Smooth muscle cell (in vitro differentiated cells): ENCODE measurements around the gene NAGS. TPM values are rescaled to one million over a fixed set of nuclear protein-coding genes. Genes with fewer than 3 reads are reported as not detected.

Source experiments
- DNase-seq: peaks from one replicate; lab custom pipeline; 2025; ENCODE audit not compliant: unreplicated experiment; lab: John Stamatoyannopoulos, UW
- H2AFZ ChIP-seq: fragments of 200-600 bp; sonication (generic); 2 replicates; pipeline ENCODE4 v1.6.0; 2016; ENCODE audit warnings: antibody characterized with exemption, low read depth, mild to moderate bottlenecking
- H3F3A ChIP-seq: fragments of 200-600 bp; sonication (generic); 2 replicates; pipeline ENCODE4 v1.6.0; 2017; ENCODE audit warnings: antibody characterized with exemption, low read depth
- H3K27ac ChIP-seq: fragments of 200-600 bp; sonication (generic); 2 replicates; pipeline ENCODE4 v1.5.1; 2016; ENCODE audit warnings: low read depth, mild to moderate bottlenecking
- H3K27me3 ChIP-seq: fragments of 200-600 bp; sonication (generic); 2 replicates; pipeline ENCODE4 v1.6.1; 2016; ENCODE audit warnings: low read depth, mild to moderate bottlenecking
- H3K36me3 ChIP-seq: fragments of 200-600 bp; sonication (generic); 2 replicates; pipeline ENCODE4 v1.5.1; 2016; ENCODE audit warnings: low read depth
- H3K4me1 ChIP-seq: fragments of 200-600 bp; sonication (generic); 2 replicates; pipeline ENCODE4 v1.5.1; 2016; ENCODE audit warnings: low read depth
- H3K4me2 ChIP-seq: fragments of 200-600 bp; sonication (generic); 2 replicates; pipeline ENCODE4 v1.6.0; 2016; ENCODE audit warnings: mild to moderate bottlenecking
- H3K4me3 ChIP-seq: fragments of 200-600 bp; sonication (generic); 2 replicates; pipeline ENCODE4 v1.5.1; 2016; ENCODE audit warnings: mild to moderate bottlenecking
- H3K79me2 ChIP-seq: fragments of 200-600 bp; sonication (generic); 2 replicates; pipeline ENCODE4 v1.6.0; 2016; ENCODE audit warnings: low read depth, mild to moderate bottlenecking
- H3K9ac ChIP-seq: fragments of 200-600 bp; sonication (generic); 2 replicates; pipeline ENCODE4 v1.6.0; 2016; ENCODE audit warnings: low read depth
- H3K9me3 ChIP-seq: fragments of 200-600 bp; sonication (generic); replicated peaks from 2 replicates; pipeline ENCODE4 v1.5.1; 2016; ENCODE audit warnings: low read depth
- H4K20me1 ChIP-seq: fragments of 200-600 bp; sonication (generic); 2 replicates; pipeline ENCODE4 v1.6.0; 2016; ENCODE audit warnings: low read depth
- CTCF ChIP-seq: fragments of 200-600 bp; sonication (generic); IDR thresholded peaks from 2 replicates; pipeline ENCODE4 v1.5.1; 2017; ENCODE audit warnings: borderline replicate concordance, mild to moderate bottlenecking, antibody characterized with exemption; ENCODE audit not compliant: insufficient read depth, poor library complexity, severe bottlenecking
- WGBS: methylation state at CpG from one replicate; pipeline ENCODE4 v1.1.7; 2016; ENCODE audit warnings: low lambda C conversion rate; 5-methylcytosine and 5-hydroxymethylcytosine counted together
- polyA plus RNA-seq: library from polyadenylated mRNA; unstranded; fragments of >200 nt; fragmentation: Nextera tagmentation; extraction: Ambion mirVana; gene quantifications from 2 replicates; pipeline ENCODE4 v1.2.1, GENCODE V29; 2016
- total RNA-seq: library from RNA; depleted of rRNA; stranded (reverse); fragments of >200 nt; gene quantifications from 2 replicates; pipeline ENCODE4 v1.2.3, GENCODE V29; 2014

The NAGS gene
- total and polyA plus RNA-seq, 2 experiments from 2014 or later: 1.3 to 1.5 TPM

GRCh38 chr17:43975898-43976297 is 28.5 kb upstream of the NAGS start:
- H3K4me2 ChIP-seq: no peak overlapping the region
- DNase-seq: no peak
- H3K27me3 ChIP-seq: peaks cover 51% of the 10 kb centered on the region
- H3K79me2 ChIP-seq: no peaks in the 10 kb centered on the region
- no peaks in the 10 kb centered on the region for H3K9me3 ChIP-seq
- no peak for TF ChIP-seq CTCF
- H3K4me1 ChIP-seq: no peaks in the 10 kb centered on the region
- no peak overlapping the region for H2AFZ ChIP-seq
- no peaks in the 10 kb centered on the region for H3K36me3 ChIP-seq
- no peaks in the 10 kb centered on the region for H3F3A ChIP-seq
- no peak overlapping the region for H3K9ac ChIP-seq
- no peak overlapping the region for H3K27ac ChIP-seq
- WGBS: 87% methylated on average over 22 of the region's 27 CpGs
- H4K20me1 ChIP-seq: no peaks in the 10 kb centered on the region
- H3K4me3 ChIP-seq: no peak overlapping the region

GRCh38 chr17:43976963-43977837 is 27.2 kb upstream of the NAGS start:
- H3K4me1 ChIP-seq: no peaks in the 10 kb centered on the region

GRCh38 chr17:43978078-43978477 is 26.3 kb upstream of the NAGS start:
- no peaks in the 10 kb centered on the region for H3K4me1 ChIP-seq
- TF ChIP-seq CTCF: no peak
- no peaks in the 10 kb centered on the region for H3K9me3 ChIP-seq
- H3K79me2 ChIP-seq: no peaks in the 10 kb centered on the region
- H3K36me3 ChIP-seq: no peaks in the 10 kb centered on the region
- no peak overlapping the region for H3K4me2 ChIP-seq
- H4K20me1 ChIP-seq: no peaks in the 10 kb centered on the region
- no peak overlapping the region for H3K4me3 ChIP-seq
- no peak overlapping the region for H3K9ac ChIP-seq
- H3K27me3 ChIP-seq: peaks cover 73% of the 10 kb centered on the region
- no peak overlapping the region for H2AFZ ChIP-seq
- WGBS: 78% methylated on average over 2 of the region's 2 CpGs
- DNase-seq: no peak
- H3K27ac ChIP-seq: no peak overlapping the region
- H3F3A ChIP-seq: no peaks in the 10 kb centered on the region

More at GRCh38 chr17:43976963-43977837, 27.2 kb upstream of the NAGS start:
- Histone ChIP-seq H4K20me1 (no peaks in the 10 kb centered on the region), H3K9ac (no peak overlapping the region), H3K79me2 (no peaks in the 10 kb centered on the region), H3K9me3 (no peaks in the 10 kb centered on the region), H3K27me3 (peaks cover 64% of the 10 kb centered on the region), H2AFZ (no peak overlapping the region), H3K4me3 (no peak overlapping the region), H3K27ac (no peak overlapping the region), H3F3A (no peaks in the 10 kb centered on the region), H3K36me3 (no peaks in the 10 kb centered on the region), H3K4me2 (no peak overlapping the region)
- no peak for TF ChIP-seq CTCF
- no peak for DNase-seq
- WGBS: 75% methylated on average over 9 of the region's 9 CpGs

GRCh38 chr17:43979011-43979410 is 25.4 kb upstream of the NAGS start:
- Histone ChIP-seq H4K20me1 (no peaks in the 10 kb centered on the region), H3K4me2 (no peak overlapping the region), H3K27me3 (peaks cover 77% of the 10 kb centered on the region), H2AFZ (no peak overlapping the region), H3K36me3 (no peaks in the 10 kb centered on the region), H3K4me3 (no peak overlapping the region), H3K9ac (no peak overlapping the region), H3K4me1 (peaks cover 5% of the 10 kb centered on the region), H3F3A (no peaks in the 10 kb centered on the region), H3K9me3 (no peaks in the 10 kb centered on the region), H3K79me2 (no peaks in the 10 kb centered on the region), H3K27ac (no peak overlapping the region)
- no peak for TF ChIP-seq CTCF
- 76% methylated on average over 7 of the region's 7 CpGs for WGBS
- DNase-seq: no peak
